ENCODE data around the gene IRX5. TPM values are rescaled to one million over a fixed set of nuclear protein-coding genes. Genes with fewer than 3 reads are reported as not detected.
A peak's percentile ranks its signal among the peaks of the same experiment; 100 is the strongest.

Gene IRX5
- total and polyA plus RNA-seq, 2 donors (not counting 1 experiment from before 2014, with no cell fraction given): 0.05 to 0.17 TPM

GRCh38 chr16:54938212-54939028, 7.8 kb downstream of the IRX5 start:
- H3K27me3 ChIP-seq (ENCODE audit: control insufficient read depth, insufficient read depth, low read length): peaks cover 52% of the 10 kb centered on the region
- DNase-seq (ENCODE audit: low read depth in 2 of 2): peak in 1 of 2 donors; percentile 11
- no peaks in the 10 kb centered on the region for H3K9me3 ChIP-seq (ENCODE audit: control insufficient read depth, insufficient read depth, low read depth, low read length)
- H3K36me3 ChIP-seq (ENCODE audit: control insufficient read depth, insufficient read depth, low read length): no peaks in the 10 kb centered on the region
- no peaks in the 10 kb centered on the region for H3K4me1 ChIP-seq (ENCODE audit: control insufficient read depth, extremely low read depth, insufficient read depth, low read length)
- no peaks in the 10 kb centered on the region for H3K79me2 ChIP-seq (ENCODE audit: control insufficient read depth, insufficient read depth, low read length)
- H3K27ac ChIP-seq (ENCODE audit: insufficient read depth, low read length): no peak overlapping the region
- no peak overlapping the region for H3K4me2 ChIP-seq (ENCODE audit: extremely low read depth, insufficient read depth, low read length)
- no peak for TF ChIP-seq EZH2 (IDR thresholded peaks at IDR 0.05; ENCODE audit: low read length, missing control alignments)
- TF ChIP-seq, protein P1, sequence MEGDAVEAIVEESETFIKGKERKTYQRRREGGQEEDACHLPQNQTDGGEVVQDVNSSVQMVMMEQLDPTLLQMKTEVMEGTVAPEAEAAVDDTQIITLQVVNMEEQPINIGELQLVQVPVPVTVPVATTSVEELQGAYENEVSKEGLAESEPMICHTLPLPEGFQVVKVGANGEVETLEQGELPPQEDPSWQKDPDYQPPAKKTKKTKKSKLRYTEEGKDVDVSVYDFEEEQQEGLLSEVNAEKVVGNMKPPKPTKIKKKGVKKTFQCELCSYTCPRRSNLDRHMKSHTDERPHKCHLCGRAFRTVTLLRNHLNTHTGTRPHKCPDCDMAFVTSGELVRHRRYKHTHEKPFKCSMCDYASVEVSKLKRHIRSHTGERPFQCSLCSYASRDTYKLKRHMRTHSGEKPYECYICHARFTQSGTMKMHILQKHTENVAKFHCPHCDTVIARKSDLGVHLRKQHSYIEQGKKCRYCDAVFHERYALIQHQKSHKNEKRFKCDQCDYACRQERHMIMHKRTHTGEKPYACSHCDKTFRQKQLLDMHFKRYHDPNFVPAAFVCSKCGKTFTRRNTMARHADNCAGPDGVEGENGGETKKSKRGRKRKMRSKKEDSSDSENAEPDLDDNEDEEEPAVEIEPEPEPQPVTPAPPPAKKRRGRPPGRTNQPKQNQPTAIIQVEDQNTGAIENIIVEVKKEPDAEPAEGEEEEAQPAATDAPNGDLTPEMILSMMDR (conservative IDR thresholded peaks at IDR 0.05 in 1 of 2, IDR thresholded peaks at IDR 0.05 in 1 of 2; ENCODE audit: low read depth in 1 of 2, low read length in 2 of 2): no peak
- H3K4me3 ChIP-seq (replicated peaks in 1 of 4; ENCODE audit: control extremely low read depth in 1 of 4, insufficient read depth in 1 of 4, low read depth in 3 of 4, low read length in 4 of 4): no peak overlapping the region
- H4K20me1 ChIP-seq (ENCODE audit: control insufficient read depth, extremely low read depth, insufficient read depth, low read length): no peaks in the 10 kb centered on the region
- no peak overlapping the region for H3K9ac ChIP-seq (ENCODE audit: insufficient read depth, low read length)
- H2AFZ ChIP-seq (ENCODE audit: low read length): no peak overlapping the region

- H3K27me3 ChIP-seq (ENCODE audit: control insufficient read depth, insufficient read depth, low read length): peaks cover 47% of the 10 kb centered on the region
- H3K9ac ChIP-seq (ENCODE audit: insufficient read depth, low read length): no peak overlapping the region
- H3K27ac ChIP-seq (ENCODE audit: insufficient read depth, low read length): no peak overlapping the region
- H4K20me1 ChIP-seq (ENCODE audit: control insufficient read depth, extremely low read depth, insufficient read depth, low read length): no peaks in the 10 kb centered on the region
- H3K9me3 ChIP-seq (ENCODE audit: control insufficient read depth, insufficient read depth, low read depth, low read length): no peaks in the 10 kb centered on the region
- no peak overlapping the region for H2AFZ ChIP-seq (ENCODE audit: low read length)
- H3K36me3 ChIP-seq (ENCODE audit: control insufficient read depth, insufficient read depth, low read length): no peaks in the 10 kb centered on the region
- H3K79me2 ChIP-seq (ENCODE audit: control insufficient read depth, insufficient read depth, low read length): no peaks in the 10 kb centered on the region
- H3K4me3 ChIP-seq (replicated peaks in 1 of 4; ENCODE audit: control extremely low read depth in 1 of 4, insufficient read depth in 1 of 4, low read depth in 3 of 4, low read length in 4 of 4): no peak overlapping the region
- no peak overlapping the region for H3K4me2 ChIP-seq (ENCODE audit: extremely low read depth, insufficient read depth, low read length)
- DNase-seq (ENCODE audit: low read depth in 2 of 2): no peak
- TF ChIP-seq, protein P1 (conservative IDR thresholded peaks at IDR 0.05 in 1 of 2, IDR thresholded peaks at IDR 0.05 in 1 of 2; ENCODE audit: low read depth in 1 of 2, low read length in 2 of 2): no peak
- TF ChIP-seq EZH2 (IDR thresholded peaks at IDR 0.05; ENCODE audit: low read length, missing control alignments): no peak
- no peaks in the 10 kb centered on the region for H3K4me1 ChIP-seq (ENCODE audit: control insufficient read depth, extremely low read depth, insufficient read depth, low read length)
Measured at GRCh38 chr16:54939029-54939346, 8.3 kb downstream of the IRX5 start.

DNA sequence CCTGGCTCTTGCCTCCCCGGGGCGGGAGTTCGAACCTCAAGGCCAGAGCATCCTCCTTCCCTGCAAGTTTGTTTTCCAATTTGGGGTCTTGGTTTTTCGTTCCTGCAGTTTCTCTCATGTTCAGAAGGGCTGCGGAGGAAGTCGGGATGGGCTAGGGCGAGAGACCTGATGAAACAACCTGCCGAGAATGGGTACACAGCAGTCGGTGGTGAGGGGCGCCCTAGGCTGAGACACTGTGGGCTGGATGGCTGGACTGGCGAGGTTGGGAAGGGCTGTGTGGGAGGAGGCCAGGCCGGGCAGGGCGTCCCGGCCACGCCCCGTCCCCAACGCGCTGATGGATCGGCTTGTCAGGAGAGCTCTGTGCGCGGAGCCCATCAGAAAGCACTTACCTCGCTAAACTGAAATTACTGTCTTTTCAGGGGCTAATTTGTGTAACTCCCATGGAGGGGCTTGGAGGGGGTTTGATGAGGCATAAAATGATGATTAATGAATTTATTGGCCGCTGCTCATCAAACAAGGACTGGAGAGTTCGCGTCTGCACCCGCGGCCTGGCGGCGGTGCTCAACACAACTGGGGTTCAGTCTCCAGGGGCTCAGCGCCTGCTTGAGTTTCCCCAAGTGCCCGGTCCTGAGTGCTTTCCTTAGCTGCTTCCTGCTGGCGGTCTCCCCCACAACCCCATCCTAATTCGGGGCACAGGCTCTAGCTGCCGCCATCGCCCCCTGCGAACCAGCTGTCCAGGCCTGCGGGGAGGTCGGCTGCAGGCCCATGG, 9.0 kb downstream of the IRX5 start:
- H3K79me2 ChIP-seq (ENCODE audit: control insufficient read depth, insufficient read depth, low read length): no peaks in the 10 kb centered on the region
- H3K27me3 ChIP-seq (ENCODE audit: control insufficient read depth, insufficient read depth, low read length): peaks cover 42% of the 10 kb centered on the region

More for the DNA sequence above, 9.0 kb downstream of the IRX5 start:
- Histone ChIP-seq H3K27ac (ENCODE audit: insufficient read depth, low read length) (no peak overlapping the region), H3K4me3 (replicated peaks in 1 of 4; ENCODE audit: control extremely low read depth in 1 of 4, insufficient read depth in 1 of 4, low read depth in 3 of 4, low read length in 4 of 4) (no peak overlapping the region), H3K4me2 (ENCODE audit: extremely low read depth, insufficient read depth, low read length) (no peak overlapping the region), H3K9ac (ENCODE audit: insufficient read depth, low read length) (no peak overlapping the region), H3K4me1 (ENCODE audit: control insufficient read depth, extremely low read depth, insufficient read depth, low read length) (no peaks in the 10 kb centered on the region), H4K20me1 (ENCODE audit: control insufficient read depth, extremely low read depth, insufficient read depth, low read length) (no peaks in the 10 kb centered on the region), H3K9me3 (ENCODE audit: control insufficient read depth, insufficient read depth, low read depth, low read length) (no peaks in the 10 kb centered on the region), H2AFZ (ENCODE audit: low read length) (no peak overlapping the region), H3K36me3 (ENCODE audit: control insufficient read depth, insufficient read depth, low read length) (no peaks in the 10 kb centered on the region)
- TF ChIP-seq EZH2 (IDR thresholded peaks at IDR 0.05; ENCODE audit: low read length, missing control alignments): no peak
- TF ChIP-seq, protein P1 (conservative IDR thresholded peaks at IDR 0.05 in 1 of 2, IDR thresholded peaks at IDR 0.05 in 1 of 2; ENCODE audit: low read depth in 1 of 2, low read length in 2 of 2): no peak
- peak in 1 of 2 donors; percentile 3 for DNase-seq (ENCODE audit: low read depth in 2 of 2)
